Prostate gland (tissue), 2 donors: ENCODE data around the gene PIF1.
"Not testable (repeated sequence)": the region's sequence is repeated elsewhere in the genome, so short reads cannot be mapped to it uniquely, and the experiment has no call there.

Experiments used
- CTCF ChIP-seq, 4 experiments: fragments of 200-600 bp in 2 of 4; fragments of 450-650 bp in 2 of 4; sonication (generic) in 2 of 4; IDR thresholded peaks; 1 replicate in 3 of 4; 2 replicates in 1 of 4; pipeline ENCODE4 v1.5.1; 2016 to 2019; ENCODE audit warnings: antibody characterized with exemption in 4 of 4, mild to moderate bottlenecking in 2 of 4, moderate library complexity in 2 of 4
- POLR2A ChIP-seq: fragments of 450-650 bp; IDR thresholded peaks from one replicate; pipeline ENCODE4 v1.6.1; 2016; ENCODE audit warnings: antibody characterized with exemption, mild to moderate bottlenecking

GRCh38 chr15:64814283-64814682 is 11.2 kb downstream of the PIF1 start:
- not testable (repeated sequence) for TF ChIP-seq CTCF (IDR thresholded peaks at IDR 0.05); POLR2A
